ENCODE data around the gene KIF21A. TPM values are rescaled to one million over a fixed set of nuclear protein-coding genes. Genes with fewer than 3 reads are reported as not detected.

The KIF21A gene
- total and polyA plus RNA-seq, 5 donors from 2014 or later: 1.7 to 10.7 (median 2.1) TPM

DNA sequence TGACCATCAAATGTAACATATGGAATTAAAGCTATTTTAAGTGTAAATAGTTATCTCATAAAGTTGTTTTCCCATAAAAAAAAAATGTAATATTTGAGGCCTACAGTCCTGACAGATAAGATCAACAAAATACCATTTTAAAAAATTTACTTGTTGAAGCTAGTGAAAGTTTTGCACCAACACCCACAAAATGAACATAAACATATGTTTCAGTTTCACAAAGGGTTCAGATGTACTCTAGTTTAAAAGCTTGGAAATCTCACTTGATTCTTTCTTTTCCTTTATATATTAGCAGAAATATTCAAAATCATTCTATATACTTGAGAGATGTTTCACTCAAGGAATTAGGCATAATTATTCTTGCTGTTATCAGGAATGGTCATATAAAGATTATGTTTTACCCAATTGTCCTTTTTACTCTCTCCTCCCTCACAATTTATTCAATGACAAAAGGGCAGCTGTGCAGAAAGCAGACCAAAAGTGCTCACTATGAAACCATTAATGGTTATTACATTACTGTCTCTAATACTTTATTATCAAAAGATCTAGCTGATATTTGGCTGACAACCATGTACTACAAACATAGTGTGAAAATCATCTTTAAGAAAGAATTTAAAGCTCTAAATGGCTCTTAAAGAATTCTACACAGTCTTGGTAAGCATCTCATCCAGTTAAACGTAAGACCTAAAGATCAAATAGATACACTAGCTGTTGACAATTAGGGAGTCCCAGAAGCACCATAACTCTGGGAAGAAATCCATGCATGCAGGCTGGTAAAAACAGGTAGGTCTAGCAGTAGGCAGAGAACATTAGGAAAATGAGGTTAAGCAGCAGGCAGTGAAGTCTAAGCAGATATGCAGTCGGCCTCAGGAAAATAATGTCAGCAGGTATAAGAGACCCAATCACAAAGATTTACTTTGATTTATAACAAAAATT lies 28.8 kb downstream of the KIF21A start:
- Mint-ChIP-seq H3K4me1 (peaks cover 4 to 14% (median 7%) of the 10 kb centered on the region in 4 donors), H3K36me3 (no peaks in the 10 kb centered on the region), H3K9me3 (peaks cover 0 to 2% (median 0%) of the 10 kb centered on the region in 7 donors), H3K4me3 (no peak overlapping the region), H3K27ac (no peak overlapping the region), H3K27me3 (no peaks in the 10 kb centered on the region)
- Histone ChIP-seq H3K27me3 (ENCODE audit: control insufficient read depth, insufficient read depth, low read length) (no peaks in the 10 kb centered on the region), H3K9me3 (ENCODE audit: control insufficient read depth in 2 of 2, low read length in 2 of 2) (no peaks in the 10 kb centered on the region), H3K36me3 (ENCODE audit: control insufficient read depth, insufficient read depth, low read length) (no peaks in the 10 kb centered on the region), H3K4me3 (ENCODE audit: low read depth, low read length) (no peak overlapping the region), H3K4me1 (ENCODE audit: control insufficient read depth, insufficient read depth, low read length, poor library complexity, severe bottlenecking) (no peaks in the 10 kb centered on the region), H3K27ac (ENCODE audit: insufficient read depth, low read length, poor library complexity, severe bottlenecking) (no peak overlapping the region)
- ATAC-seq (ENCODE audit: low read depth in 2 of 2): no peak
- no peak for DNase-seq

DNA sequence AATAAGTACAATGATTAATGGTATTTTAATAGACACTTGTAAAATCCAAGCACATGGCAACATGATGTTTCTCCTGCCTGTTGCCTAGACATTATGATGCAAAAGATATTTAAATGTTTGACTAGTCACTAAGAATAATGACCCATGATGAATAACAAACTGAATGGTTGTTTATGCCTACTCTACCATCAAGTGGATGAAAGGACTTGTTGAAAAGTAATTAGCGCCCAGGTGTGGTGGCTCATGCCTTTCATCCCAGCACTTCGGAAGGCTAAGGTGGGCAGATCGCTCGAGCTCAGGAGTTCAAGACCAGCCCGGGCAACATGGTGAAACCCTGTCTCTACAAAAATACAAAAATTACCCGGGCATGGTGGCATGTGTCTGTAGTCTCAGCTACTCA lies 30.7 kb downstream of the KIF21A start:
- no peak overlapping the region for H3K27ac Mint-ChIP-seq
- Histone ChIP-seq H3K27me3 (ENCODE audit: control insufficient read depth, insufficient read depth, low read length) (no peaks in the 10 kb centered on the region), H3K27ac (ENCODE audit: insufficient read depth, low read length, poor library complexity, severe bottlenecking) (no peak overlapping the region), H3K9me3 (ENCODE audit: control insufficient read depth in 2 of 2, low read length in 2 of 2) (no peaks in the 10 kb centered on the region), H3K4me1 (ENCODE audit: control insufficient read depth, insufficient read depth, low read length, poor library complexity, severe bottlenecking) (no peaks in the 10 kb centered on the region), H3K36me3 (ENCODE audit: control insufficient read depth, insufficient read depth, low read length) (no peaks in the 10 kb centered on the region), H3K4me3 (ENCODE audit: low read depth, low read length) (no peak overlapping the region)
- H3K27me3 Mint-ChIP-seq: no peaks in the 10 kb centered on the region
- peaks cover 4 to 19% (median 11%) of the 10 kb centered on the region in 4 donors for H3K4me1 Mint-ChIP-seq
- ATAC-seq (ENCODE audit: low read depth in 2 of 2) (no peak), DNase-seq (no peak)
- H3K9me3 Mint-ChIP-seq: peaks cover 0 to 2% (median 0%) of the 10 kb centered on the region in 7 donors
- no peaks in the 10 kb centered on the region for H3K36me3 Mint-ChIP-seq
- H3K4me3 Mint-ChIP-seq: no peak overlapping the region

DNA sequence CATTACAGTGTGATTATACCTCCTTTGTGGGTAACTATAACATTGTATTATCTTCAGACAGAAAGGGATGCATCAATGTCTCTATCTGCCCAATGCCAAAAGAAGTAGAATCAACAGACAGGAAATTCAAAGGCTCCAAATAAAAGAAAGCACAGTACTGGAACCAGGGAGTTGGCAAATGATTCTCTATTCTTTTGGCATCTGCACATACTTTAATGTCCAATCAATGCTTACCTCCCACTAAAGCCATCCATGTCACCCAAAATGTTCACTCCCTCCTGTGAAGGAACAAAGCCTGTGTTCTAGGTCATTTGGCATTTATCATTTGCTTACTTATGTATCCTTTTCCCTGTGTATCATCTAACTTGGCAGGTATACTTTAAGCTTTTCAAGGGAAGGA lies 36.7 kb downstream of the KIF21A start:
- Mint-ChIP-seq H3K36me3 (no peaks in the 10 kb centered on the region), H3K4me3 (peak overlapping the region in 1 of 4 donors; percentile 10), H3K9me3 (peaks cover 0 to 1% (median 0%) of the 10 kb centered on the region in 7 donors), H3K27ac (peak overlapping the region in 1 of 3 donors; percentile 34), H3K27me3 (no peaks in the 10 kb centered on the region), H3K4me1 (peaks cover 17 to 27% (median 23%) of the 10 kb centered on the region in 4 donors)
- Histone ChIP-seq H3K27ac (ENCODE audit: insufficient read depth, low read length, poor library complexity, severe bottlenecking) (no peak overlapping the region), H3K4me3 (ENCODE audit: low read depth, low read length) (no peak overlapping the region), H3K9me3 (ENCODE audit: control insufficient read depth in 2 of 2, low read length in 2 of 2) (no peaks in the 10 kb centered on the region), H3K36me3 (ENCODE audit: control insufficient read depth, insufficient read depth, low read length) (no peaks in the 10 kb centered on the region), H3K4me1 (ENCODE audit: control insufficient read depth, insufficient read depth, low read length, poor library complexity, severe bottlenecking) (peaks cover 6% of the 10 kb centered on the region), H3K27me3 (ENCODE audit: control insufficient read depth, insufficient read depth, low read length) (no peaks in the 10 kb centered on the region)
- no peak for DNase-seq
- no peak for ATAC-seq (ENCODE audit: low read depth in 2 of 2)

DNA sequence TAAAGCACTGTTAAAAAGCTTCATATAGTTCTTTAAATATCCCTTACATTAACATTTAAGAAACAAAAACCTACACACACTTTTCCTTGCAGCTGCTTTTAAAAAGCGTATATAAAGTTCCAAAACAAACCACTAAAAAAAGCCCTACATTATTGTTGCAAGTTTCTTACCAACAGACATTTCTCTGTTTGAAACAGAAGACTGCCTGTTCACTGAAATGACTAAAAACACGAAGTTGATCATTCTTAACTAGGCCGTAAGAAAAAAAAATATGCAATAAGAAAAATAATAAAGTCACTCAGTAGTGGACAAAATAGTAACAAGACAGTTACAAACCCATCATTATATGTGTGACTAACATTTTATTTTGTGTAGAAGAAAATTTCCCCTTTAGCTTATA lies 37.3 kb downstream of the KIF21A start:
- peaks cover 14 to 27% (median 23%) of the 10 kb centered on the region in 4 donors for H3K4me1 Mint-ChIP-seq

DNA sequence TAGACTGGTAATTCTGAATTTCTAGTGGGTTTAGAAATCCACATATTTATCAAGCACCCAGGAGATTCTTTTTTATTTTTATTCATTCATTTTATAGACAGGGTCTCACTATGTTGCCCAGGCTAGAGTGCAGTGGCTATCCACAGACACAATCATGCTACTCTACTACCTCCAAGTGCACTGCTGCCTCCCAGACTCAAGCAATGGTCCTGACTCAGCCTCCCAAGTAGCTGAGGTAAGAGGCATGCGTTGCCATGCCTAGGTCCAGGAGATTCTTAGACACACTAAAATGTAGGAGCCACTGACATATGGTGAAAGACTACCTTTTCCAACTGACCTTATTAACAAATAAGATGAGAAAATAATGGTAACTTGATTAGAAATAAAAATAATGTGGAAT lies 38.9 kb downstream of the KIF21A start:
- Mint-ChIP-seq H3K4me3 (no peak overlapping the region), H3K27me3 (no peaks in the 10 kb centered on the region), H3K9me3 (peaks cover 0 to 1% (median 0%) of the 10 kb centered on the region in 7 donors), H3K4me1 (peaks cover 14 to 25% (median 23%) of the 10 kb centered on the region in 4 donors), H3K27ac (no peak overlapping the region), H3K36me3 (no peaks in the 10 kb centered on the region)
- Histone ChIP-seq H3K4me1 (ENCODE audit: control insufficient read depth, insufficient read depth, low read length, poor library complexity, severe bottlenecking) (peaks cover 6% of the 10 kb centered on the region), H3K27ac (ENCODE audit: insufficient read depth, low read length, poor library complexity, severe bottlenecking) (no peak overlapping the region), H3K4me3 (ENCODE audit: low read depth, low read length) (no peak overlapping the region), H3K36me3 (ENCODE audit: control insufficient read depth, insufficient read depth, low read length) (no peaks in the 10 kb centered on the region), H3K27me3 (ENCODE audit: control insufficient read depth, insufficient read depth, low read length) (no peaks in the 10 kb centered on the region), H3K9me3 (ENCODE audit: control insufficient read depth in 2 of 2, low read length in 2 of 2) (no peaks in the 10 kb centered on the region)
- ATAC-seq (ENCODE audit: low read depth in 2 of 2) (no peak), DNase-seq (no peak)

More for the DNA sequence above, 37.3 kb downstream of the KIF21A start:
- Mint-ChIP-seq H3K27me3 (no peaks in the 10 kb centered on the region), H3K27ac (peak overlapping the region in 2 of 3 donors; percentile 6 to 34), H3K36me3 (no peaks in the 10 kb centered on the region), H3K4me3 (no peak overlapping the region), H3K9me3 (peaks cover 0 to 1% (median 0%) of the 10 kb centered on the region in 7 donors)
- DNase-seq: peak in 1 of 3 donors; percentile 8
- Histone ChIP-seq H3K27ac (ENCODE audit: insufficient read depth, low read length, poor library complexity, severe bottlenecking) (no peak overlapping the region), H3K36me3 (ENCODE audit: control insufficient read depth, insufficient read depth, low read length) (no peaks in the 10 kb centered on the region), H3K4me1 (ENCODE audit: control insufficient read depth, insufficient read depth, low read length, poor library complexity, severe bottlenecking) (peaks cover 6% of the 10 kb centered on the region), H3K9me3 (ENCODE audit: control insufficient read depth in 2 of 2, low read length in 2 of 2) (no peaks in the 10 kb centered on the region), H3K4me3 (ENCODE audit: low read depth, low read length) (peak overlapping the region; percentile 20), H3K27me3 (ENCODE audit: control insufficient read depth, insufficient read depth, low read length) (no peaks in the 10 kb centered on the region)
- ATAC-seq (ENCODE audit: low read depth in 2 of 2): no peak

DNA sequence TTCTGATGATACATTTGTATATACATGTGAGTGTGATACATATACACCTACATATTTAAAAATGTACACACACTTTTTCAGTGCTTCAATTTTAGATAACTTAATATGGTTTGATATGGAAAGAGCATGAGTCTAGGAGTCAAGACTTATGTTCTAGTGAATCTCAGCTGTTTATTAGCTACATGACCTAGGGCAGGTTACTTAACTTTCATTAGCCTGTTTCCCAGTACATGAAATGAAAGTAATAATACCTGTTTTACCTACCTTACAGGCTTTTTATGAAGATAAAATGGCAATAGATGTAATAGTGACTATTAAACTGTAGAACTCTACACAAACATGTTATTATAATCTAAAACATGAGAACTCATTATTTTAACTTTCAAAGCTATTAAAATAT lies 39.5 kb downstream of the KIF21A start:
- H3K36me3 Mint-ChIP-seq: no peaks in the 10 kb centered on the region
- DNase-seq (no peak), ATAC-seq (ENCODE audit: low read depth in 2 of 2) (no peak)
- no peaks in the 10 kb centered on the region for H3K27me3 Mint-ChIP-seq
- no peak overlapping the region for H3K27ac Mint-ChIP-seq
- no peak overlapping the region for H3K4me3 Mint-ChIP-seq
- Histone ChIP-seq H3K27me3 (ENCODE audit: control insufficient read depth, insufficient read depth, low read length) (no peaks in the 10 kb centered on the region), H3K36me3 (ENCODE audit: control insufficient read depth, insufficient read depth, low read length) (no peaks in the 10 kb centered on the region), H3K4me3 (ENCODE audit: low read depth, low read length) (no peak overlapping the region), H3K4me1 (ENCODE audit: control insufficient read depth, insufficient read depth, low read length, poor library complexity, severe bottlenecking) (peaks cover 6% of the 10 kb centered on the region), H3K27ac (ENCODE audit: insufficient read depth, low read length, poor library complexity, severe bottlenecking) (no peak overlapping the region), H3K9me3 (ENCODE audit: control insufficient read depth in 2 of 2, low read length in 2 of 2) (no peaks in the 10 kb centered on the region)
- no peaks in the 10 kb centered on the region for H3K9me3 Mint-ChIP-seq
- peaks cover 14 to 23% (median 22%) of the 10 kb centered on the region in 4 donors for H3K4me1 Mint-ChIP-seq

DNA sequence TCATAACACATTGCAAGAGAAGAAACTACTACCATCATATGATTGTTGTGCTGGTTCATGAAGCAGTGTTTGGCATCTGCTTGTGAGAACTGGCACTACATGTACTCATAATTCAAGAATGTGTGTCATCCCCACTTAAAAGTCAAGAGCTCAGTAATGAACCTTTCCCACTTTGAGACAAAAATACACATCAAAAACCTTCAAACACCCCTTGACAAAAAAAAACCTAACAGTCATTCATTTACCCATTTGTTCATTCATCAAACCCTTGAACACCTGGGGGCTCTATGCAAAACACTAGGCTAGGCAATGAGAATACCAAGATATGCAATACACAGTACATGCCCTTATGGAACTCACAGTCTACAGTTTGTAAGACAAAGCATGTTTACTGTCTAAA lies 40.0 kb downstream of the KIF21A start:
- Mint-ChIP-seq H3K9me3 (no peaks in the 10 kb centered on the region), H3K27ac (no peak overlapping the region), H3K27me3 (no peaks in the 10 kb centered on the region), H3K4me3 (no peak overlapping the region), H3K36me3 (no peaks in the 10 kb centered on the region), H3K4me1 (peaks cover 14 to 22% (median 21%) of the 10 kb centered on the region in 4 donors)
- ATAC-seq (ENCODE audit: low read depth in 2 of 2) (no peak), DNase-seq (no peak)
- no peak overlapping the region for H3K27ac ChIP-seq (ENCODE audit: insufficient read depth, low read length, poor library complexity, severe bottlenecking)
- no peak overlapping the region for H3K4me3 ChIP-seq (ENCODE audit: low read depth, low read length)
- H3K36me3 ChIP-seq (ENCODE audit: control insufficient read depth, insufficient read depth, low read length): no peaks in the 10 kb centered on the region
- no peaks in the 10 kb centered on the region for H3K27me3 ChIP-seq (ENCODE audit: control insufficient read depth, insufficient read depth, low read length)
- no peaks in the 10 kb centered on the region for H3K9me3 ChIP-seq (ENCODE audit: control insufficient read depth in 2 of 2, low read length in 2 of 2)
- peaks cover 6% of the 10 kb centered on the region for H3K4me1 ChIP-seq (ENCODE audit: control insufficient read depth, insufficient read depth, low read length, poor library complexity, severe bottlenecking)
